Measurements from ENCODE around the gene PTOV1.

Gene PTOV1

GRCh38 chr19:49845414-49845813, 5.5 kb upstream of the PTOV1 start:
- no peak for DNase-seq

DNA sequence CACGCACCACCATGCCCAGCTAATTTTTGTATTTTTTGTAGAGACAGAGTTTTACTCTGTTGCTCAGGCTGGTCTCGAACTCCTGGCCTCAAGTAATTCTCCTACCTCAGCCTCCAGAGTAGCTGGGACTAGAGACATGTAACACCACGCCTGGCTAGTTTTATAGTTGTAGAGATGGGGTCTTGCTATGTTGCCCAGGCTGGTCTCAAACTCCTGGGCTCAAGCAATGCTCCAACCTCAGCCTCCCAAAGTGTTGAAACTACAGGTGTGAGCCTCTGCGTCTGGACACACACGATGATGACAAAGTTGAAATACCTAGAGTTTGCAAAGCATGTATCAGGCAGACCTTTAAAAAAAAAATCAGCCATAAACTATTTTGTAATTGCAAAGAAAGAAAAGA, 4.6 kb upstream of the PTOV1 start:
- no peak for DNase-seq

GRCh38 chr19:49847731-49848696, 2.9 kb upstream of the PTOV1 start:
- peak; percentile 56 for DNase-seq

DNA sequence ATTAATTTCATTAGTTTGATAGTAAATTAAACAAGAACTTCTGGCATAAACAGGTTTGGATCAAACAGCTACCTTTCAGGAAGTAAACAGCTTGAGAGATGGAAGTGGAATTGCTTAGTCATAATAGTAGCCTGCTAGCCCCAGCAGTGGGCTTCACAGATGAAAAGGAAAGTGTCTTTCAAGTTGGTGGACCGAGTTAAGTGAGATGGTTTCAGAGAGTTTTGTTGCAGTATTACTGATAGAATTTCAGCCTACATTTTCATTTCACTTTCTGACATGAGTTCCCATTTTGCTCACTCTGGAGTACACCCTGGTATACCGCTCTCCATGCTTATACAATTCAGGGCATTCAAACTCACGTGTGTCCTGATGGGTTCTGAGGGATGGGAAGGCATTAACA, 2.0 kb upstream of the PTOV1 start:
- no peak for DNase-seq

GRCh38 chr19:49849433-49850220, 1.3 kb upstream of the PTOV1 start:
- DNase-seq, result no peak

DNA sequence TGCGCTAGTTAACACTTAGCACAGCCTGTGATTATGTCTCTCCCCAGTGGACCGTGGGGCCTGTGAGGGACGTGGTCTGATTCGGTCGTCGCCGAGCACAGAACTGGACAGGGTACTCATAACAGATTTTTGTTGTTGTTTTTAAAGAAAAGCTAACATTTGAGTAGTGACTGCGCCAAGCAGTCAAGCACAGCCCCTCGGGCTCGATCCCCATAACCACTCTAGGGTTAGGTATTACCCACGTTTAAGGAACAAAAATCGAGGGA, 805 bp upstream of the PTOV1 start:
- no peak for DNase-seq

GRCh38 chr19:49851456-49852259, 699 bp downstream of the PTOV1 start:
- DNase-seq, result peak; percentile 45

DNA sequence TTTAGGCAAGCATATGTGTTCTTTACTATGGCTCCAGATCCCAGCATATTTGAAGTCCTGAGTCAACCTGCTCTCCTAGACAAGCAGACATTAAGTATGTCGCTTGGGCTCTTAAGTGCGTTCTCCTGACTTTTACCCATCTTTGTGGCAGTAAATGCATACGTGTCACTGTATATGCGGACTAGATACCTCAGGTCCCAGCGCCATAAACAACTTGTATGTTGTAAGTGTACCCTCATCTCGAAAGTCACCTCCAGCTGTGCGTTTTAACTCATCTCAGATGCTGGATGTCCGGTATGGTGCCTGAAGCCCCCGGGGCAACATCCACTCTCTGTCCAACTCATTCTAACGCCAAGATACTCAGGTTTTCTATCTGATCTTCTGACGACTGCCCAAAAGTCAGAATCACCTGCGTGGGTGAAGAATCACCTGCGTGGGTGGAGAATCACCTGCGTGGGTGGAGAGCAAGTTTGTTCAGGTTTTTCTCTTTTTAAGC, 1.7 kb downstream of the PTOV1 start:
- no peak for DNase-seq

- no peak for DNase-seq
Measured at GRCh38 chr19:49853852-49854377, 3.0 kb downstream of the PTOV1 start.

DNA sequence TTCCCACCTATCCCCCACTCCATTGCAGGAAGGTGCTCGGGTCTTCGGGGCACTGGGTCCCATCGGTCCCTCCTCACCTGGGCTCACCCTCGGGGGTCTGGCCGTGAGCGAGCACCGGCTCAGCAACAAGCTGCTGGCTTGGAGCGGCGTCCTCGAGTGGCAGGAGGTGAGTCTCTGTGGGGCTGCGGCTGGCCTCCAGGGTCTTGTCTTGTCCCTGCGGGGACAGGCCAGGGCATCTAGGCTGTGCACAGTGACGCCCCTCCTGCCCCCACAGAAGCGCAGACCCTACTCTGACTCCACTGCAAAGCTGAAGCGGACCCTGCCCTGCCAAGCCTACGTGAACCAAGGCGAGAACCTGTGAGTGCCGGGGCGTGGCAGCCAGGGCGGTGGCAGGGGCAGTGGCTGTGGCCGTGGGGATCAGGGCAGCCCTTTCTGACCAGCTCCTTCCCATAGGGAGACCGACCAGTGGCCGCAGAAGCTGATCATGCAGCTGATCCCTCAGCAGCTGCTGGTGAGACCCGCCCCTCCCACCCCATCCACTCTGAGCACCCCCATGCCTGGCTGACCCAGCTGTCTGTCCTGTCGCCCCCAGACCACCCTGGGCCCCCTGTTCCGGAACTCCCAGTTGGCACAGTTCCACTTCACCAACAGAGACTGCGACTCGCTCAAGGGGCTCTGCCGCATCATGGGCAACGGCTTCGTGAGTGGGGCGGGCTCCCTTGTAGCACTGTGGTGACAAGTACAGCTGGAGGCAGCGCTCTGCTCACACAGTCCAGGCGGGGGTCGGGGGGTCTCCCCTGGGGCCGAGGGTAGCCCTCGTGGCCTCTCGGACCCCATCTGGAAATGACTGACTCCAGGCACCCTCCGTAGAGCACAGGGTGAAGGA, 3.7 kb downstream of the PTOV1 start:
- no peak for DNase-seq

GRCh38 chr19:49855277-49855675, 4.3 kb downstream of the PTOV1 start:
- no peak for DNase-seq

DNA sequence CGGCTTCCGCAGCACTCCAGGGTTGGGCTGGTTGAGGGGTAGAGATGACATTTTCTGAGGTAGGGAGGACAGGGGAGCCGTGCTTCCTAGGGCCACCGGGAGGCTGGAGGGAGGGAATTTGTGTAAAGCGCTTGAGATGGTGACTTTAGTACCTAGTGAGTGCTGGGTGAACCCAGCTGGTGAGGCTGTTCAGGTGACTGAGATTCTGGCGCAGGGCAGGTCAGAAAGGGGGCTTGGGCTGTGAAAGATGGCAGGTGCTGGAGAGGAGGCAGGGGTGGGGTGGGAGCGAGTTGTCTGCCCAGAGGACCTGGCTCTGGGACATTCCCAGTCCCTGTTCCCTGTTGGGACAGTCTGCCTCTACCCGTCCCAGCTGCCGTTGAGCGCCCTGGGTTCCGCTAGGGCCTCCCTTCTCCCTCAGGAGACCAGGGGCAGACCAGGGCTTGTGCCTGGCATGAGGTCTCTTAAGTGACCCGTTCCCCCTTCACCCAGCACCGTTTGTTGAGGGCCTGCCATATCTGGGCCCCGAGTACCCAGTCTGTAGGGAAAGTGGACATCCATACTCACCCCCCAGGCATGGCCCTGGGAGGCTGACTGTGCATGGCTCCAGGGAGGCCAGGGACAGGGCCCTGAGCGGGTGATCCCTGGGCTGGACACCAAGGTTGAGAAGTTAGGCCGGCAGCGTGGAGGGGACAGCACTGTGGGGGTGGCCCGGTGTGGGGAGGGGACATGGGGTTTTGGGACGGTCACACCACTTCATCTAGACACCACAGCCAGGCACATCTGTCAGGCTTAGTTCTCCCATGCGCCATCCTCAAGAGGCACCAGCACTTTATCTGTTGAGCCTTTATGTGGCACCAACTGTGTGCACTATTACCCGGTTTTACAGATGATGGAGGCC, 5.0 kb downstream of the PTOV1 start:
- DNase-seq, result no peak

GRCh38 chr19:49856574-49857021, 5.6 kb downstream of the PTOV1 start:
- DNase-seq, result no peak

DNA sequence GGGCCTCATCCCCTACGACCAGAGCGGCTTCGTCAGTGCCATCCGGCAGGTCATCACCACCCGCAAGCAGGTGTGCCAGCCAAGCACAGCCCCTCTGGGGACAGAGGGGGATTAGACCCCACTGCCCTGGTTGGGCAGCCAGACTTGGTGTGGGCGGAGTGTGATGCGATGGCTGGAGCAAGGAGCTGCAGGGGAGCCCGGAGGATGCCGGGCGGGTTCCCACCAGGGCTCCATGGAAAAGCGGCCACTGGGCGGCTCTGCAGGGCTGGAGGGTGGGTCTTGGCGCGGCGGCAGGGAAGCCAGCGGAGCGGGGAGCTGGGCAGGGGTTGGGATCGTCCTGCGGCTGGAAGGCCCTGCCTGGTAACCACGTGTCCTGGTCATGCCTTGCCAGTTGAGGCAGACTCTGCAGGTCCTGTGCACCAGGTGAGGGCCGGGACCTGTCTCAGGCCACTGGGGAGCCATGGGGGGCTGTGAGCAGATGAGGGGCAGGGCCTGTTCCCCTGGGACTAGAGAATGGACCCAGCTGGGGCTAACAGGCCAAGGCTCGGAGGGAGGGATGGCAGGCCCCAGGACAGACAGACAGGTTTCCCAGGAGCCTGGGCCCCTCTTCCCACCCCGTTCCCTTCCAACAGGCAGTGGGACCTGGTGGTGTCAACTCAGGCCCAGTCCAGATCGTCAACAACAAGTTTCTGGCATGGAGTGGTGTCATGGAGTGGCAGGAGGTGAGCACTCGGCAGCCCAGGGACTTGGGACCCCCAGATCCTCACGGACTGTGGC, 6.3 kb downstream of the PTOV1 start:
- DNase-seq, result no peak

GRCh38 chr19:49857838-49858087, 6.8 kb downstream of the PTOV1 start:
- no peak for DNase-seq

- DNase-seq, result no peak
Measured at GRCh38 chr19:49858088-49858985, 7.4 kb downstream of the PTOV1 start.

- no peak for DNase-seq
Measured at GRCh38 chr19:49859682-49860335, 8.8 kb downstream of the PTOV1 start.

- no peak for DNase-seq
Measured at GRCh38 chr19:49860336-49861102, 9.6 kb downstream of the PTOV1 start.
